Endodermal cell (in vitro differentiated cells): Measurements from ENCODE around the gene MTHFSD. TPM values are rescaled to one million over a fixed set of nuclear protein-coding genes. Genes with fewer than 3 reads are reported as not detected.

Experiments
- DNase-seq: peaks from one replicate; pipeline ENCODE4 v3.0.0-alpha.2; 2017
- H3K27ac ChIP-seq: 2 replicates; pipeline ENCODE4 v1.5.1; 2013; ENCODE audit warnings: mild to moderate bottlenecking, low read depth, low read length, moderate library complexity
- H3K27me3 ChIP-seq: 2 replicates; pipeline ENCODE4 v1.6.1; 2013; ENCODE audit warnings: mild to moderate bottlenecking, low read length, moderate library complexity; ENCODE audit not compliant: insufficient read depth, control insufficient read depth, poor library complexity, severe bottlenecking
- H3K36me3 ChIP-seq: 2 replicates; pipeline ENCODE4 v1.7.0; 2013; ENCODE audit warnings: mild to moderate bottlenecking, low read length, moderate library complexity; ENCODE audit not compliant: control insufficient read depth, insufficient read depth
- H3K4me1 ChIP-seq: one replicate; pipeline ENCODE4 v1.7.0; 2013; ENCODE audit warnings: low read length; ENCODE audit not compliant: control insufficient read depth, insufficient read depth
- H3K4me3 ChIP-seq: 2 replicates; pipeline ENCODE4 v1.5.1; 2013; ENCODE audit warnings: mild to moderate bottlenecking, low read length, moderate library complexity
- H3K9ac ChIP-seq: 2 replicates; pipeline ENCODE4 v1.6.1; 2013; ENCODE audit warnings: mild to moderate bottlenecking, low read length, moderate library complexity; ENCODE audit not compliant: poor library complexity, severe bottlenecking; ENCODE audit errors: extremely low read depth
- H3K9me3 ChIP-seq: 2 replicates; pipeline ENCODE4 v1.6.1; 2013; ENCODE audit warnings: mild to moderate bottlenecking, low read length, moderate library complexity; ENCODE audit not compliant: control insufficient read depth
- H3K27ac Mint-ChIP-seq: 2 replicates; pipeline ENCODE4 v1.8.0; 2020; ENCODE audit warnings: mixed read lengths
- H3K27me3 Mint-ChIP-seq: 2 replicates; pipeline ENCODE4 v1.8.0; 2021; ENCODE audit warnings: mild to moderate bottlenecking, mixed read lengths; ENCODE audit not compliant: insufficient read depth
- H3K36me3 Mint-ChIP-seq: 2 replicates; pipeline ENCODE4 v1.8.0; 2020; ENCODE audit warnings: low read depth, mixed read lengths
- H3K4me1 Mint-ChIP-seq: 2 replicates; pipeline ENCODE4 v1.8.0; 2020; ENCODE audit warnings: mixed read lengths
- H3K4me3 Mint-ChIP-seq: 2 replicates; pipeline ENCODE4 v1.8.0; 2020; ENCODE audit warnings: mild to moderate bottlenecking, moderate library complexity, mixed read lengths
- H3K9me3 Mint-ChIP-seq: 2 replicates; pipeline ENCODE4 v1.8.0; 2020; ENCODE audit warnings: mild to moderate bottlenecking, mixed read lengths
- WGBS, 2 experiments: methylation state at CpG; one replicate each; pipeline versions ENCODE4 v1.1.5 to v1.1.7; 2013; ENCODE audit warnings: missing lambda C conversion rate in 2 of 2, mixed read lengths in 1 of 2; ENCODE audit not compliant: insufficient coverage in 1 of 2, insufficient read length in 1 of 2; 5-methylcytosine and 5-hydroxymethylcytosine counted together
- total RNA-seq, 2 donors: library from RNA; stranded (reverse); fragmentation: NEBNext Ultra II Directional in 1 of 2; extraction: Animal tissue kit (Norgen Biotek cat#: 25700) in 1 of 2; gene quantifications; 2 replicates in 1 of 2; 3 replicates in 1 of 2; pipeline ENCODE4 v1.2.1, GENCODE V29; 2021
- TF ChIP-seq, protein P1 (sequence below): fragments of 200-600 bp; sonication (generic); conservative IDR thresholded peaks from 2 replicates; pipeline ENCODE4 v1.5.0; 2021; ENCODE audit warnings: antibody characterized with exemption, mild to moderate bottlenecking

MTHFSD gene
- total RNA-seq, 2 donors from 2014 or later: 15.0 to 25.8 TPM

DNA sequence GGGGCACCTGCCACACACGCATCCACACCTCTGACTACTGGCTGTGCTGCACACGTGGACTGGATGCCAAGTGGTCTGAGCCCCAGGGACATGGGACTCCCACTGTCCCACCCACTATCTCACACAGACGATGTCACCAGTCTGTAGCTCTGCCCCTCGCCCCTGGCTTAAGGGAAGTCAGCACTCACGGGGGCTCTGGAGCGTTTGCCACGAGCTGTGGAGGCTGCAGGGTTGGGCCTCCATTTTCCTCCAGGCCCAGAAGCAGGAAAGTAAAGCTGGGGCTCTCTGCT lies 22.6 kb downstream of the MTHFSD start:
- H3K27me3 Mint-ChIP-seq: no peaks in the 10 kb centered on the region
- Histone ChIP-seq H3K9me3 (no peaks in the 10 kb centered on the region), H3K27ac (no peak overlapping the region), H3K4me1 (no peaks in the 10 kb centered on the region), H3K9ac (no peak overlapping the region), H3K36me3 (peaks cover 3% of the 10 kb centered on the region), H3K27me3 (no peaks in the 10 kb centered on the region), H3K4me3 (no peak overlapping the region)
- peaks cover 1% of the 10 kb centered on the region for H3K36me3 Mint-ChIP-seq
- no peaks in the 10 kb centered on the region for H3K9me3 Mint-ChIP-seq
- WGBS, 2 experiments: 95 to 100% methylated on average over 2 to 7 of the region's 7 CpGs
- H3K4me1 Mint-ChIP-seq: no peaks in the 10 kb centered on the region
- TF ChIP-seq, protein P1, sequence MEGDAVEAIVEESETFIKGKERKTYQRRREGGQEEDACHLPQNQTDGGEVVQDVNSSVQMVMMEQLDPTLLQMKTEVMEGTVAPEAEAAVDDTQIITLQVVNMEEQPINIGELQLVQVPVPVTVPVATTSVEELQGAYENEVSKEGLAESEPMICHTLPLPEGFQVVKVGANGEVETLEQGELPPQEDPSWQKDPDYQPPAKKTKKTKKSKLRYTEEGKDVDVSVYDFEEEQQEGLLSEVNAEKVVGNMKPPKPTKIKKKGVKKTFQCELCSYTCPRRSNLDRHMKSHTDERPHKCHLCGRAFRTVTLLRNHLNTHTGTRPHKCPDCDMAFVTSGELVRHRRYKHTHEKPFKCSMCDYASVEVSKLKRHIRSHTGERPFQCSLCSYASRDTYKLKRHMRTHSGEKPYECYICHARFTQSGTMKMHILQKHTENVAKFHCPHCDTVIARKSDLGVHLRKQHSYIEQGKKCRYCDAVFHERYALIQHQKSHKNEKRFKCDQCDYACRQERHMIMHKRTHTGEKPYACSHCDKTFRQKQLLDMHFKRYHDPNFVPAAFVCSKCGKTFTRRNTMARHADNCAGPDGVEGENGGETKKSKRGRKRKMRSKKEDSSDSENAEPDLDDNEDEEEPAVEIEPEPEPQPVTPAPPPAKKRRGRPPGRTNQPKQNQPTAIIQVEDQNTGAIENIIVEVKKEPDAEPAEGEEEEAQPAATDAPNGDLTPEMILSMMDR: no peak
- H3K4me3 Mint-ChIP-seq: no peak overlapping the region
- no peak overlapping the region for H3K27ac Mint-ChIP-seq
- no peak for DNase-seq

DNA sequence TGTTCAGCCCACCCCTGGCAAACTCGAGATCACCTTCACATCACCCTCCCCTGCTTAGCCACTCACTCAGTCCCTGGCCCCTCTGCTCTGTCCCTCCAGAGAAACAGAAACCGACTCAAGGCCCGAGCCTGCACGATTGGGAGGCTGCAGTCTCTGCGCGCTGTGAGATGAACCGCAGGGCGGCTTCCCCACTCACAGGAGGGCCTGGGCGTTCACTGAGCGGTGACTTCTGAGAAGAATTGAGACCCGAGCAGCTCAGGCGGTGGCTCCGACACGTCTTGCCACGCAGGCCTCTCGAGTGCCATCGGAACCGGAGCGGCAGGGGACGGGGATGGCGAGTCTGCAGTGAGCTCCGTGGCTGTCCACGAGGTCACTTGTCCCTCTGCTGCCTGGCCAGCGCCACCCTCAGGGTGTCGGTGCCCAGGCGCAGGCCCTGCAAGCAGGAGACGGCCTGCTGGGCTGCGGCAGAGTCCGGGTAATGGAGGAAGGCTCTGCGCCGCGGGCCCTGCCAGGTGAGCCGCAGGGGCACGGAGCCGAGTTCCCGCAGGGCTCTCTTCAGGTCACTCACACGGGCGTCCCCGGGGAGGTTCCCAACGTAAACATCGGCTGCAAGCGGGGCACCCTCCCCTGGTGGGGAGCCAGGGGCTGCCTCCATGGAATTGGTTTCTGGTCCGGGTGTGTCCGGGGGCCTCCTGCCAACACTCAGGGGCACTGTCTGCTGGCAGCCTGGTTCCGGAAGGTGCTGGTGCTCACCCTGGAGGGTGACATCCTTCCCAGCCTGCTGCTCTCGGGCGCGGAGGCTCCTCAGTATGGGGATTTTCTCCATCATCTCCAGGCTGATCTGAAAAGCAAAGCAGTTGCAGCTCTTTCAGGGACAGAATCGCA lies 23.2 kb downstream of the MTHFSD start:
- TF ChIP-seq, protein P1: no peak
- Histone ChIP-seq H3K27me3 (no peaks in the 10 kb centered on the region), H3K9ac (no peak overlapping the region), H3K36me3 (no peaks in the 10 kb centered on the region), H3K4me3 (no peak overlapping the region), H3K27ac (no peak overlapping the region), H3K4me1 (no peaks in the 10 kb centered on the region), H3K9me3 (no peaks in the 10 kb centered on the region)
- peak; percentile 32 for DNase-seq
- H3K27ac Mint-ChIP-seq: no peak overlapping the region
- no peaks in the 10 kb centered on the region for H3K27me3 Mint-ChIP-seq
- 92 to 97% methylated on average over 36 to 49 of the region's 49 CpGs for WGBS, 2 experiments
- H3K9me3 Mint-ChIP-seq: no peaks in the 10 kb centered on the region
- H3K4me1 Mint-ChIP-seq: no peaks in the 10 kb centered on the region
- no peak overlapping the region for H3K4me3 Mint-ChIP-seq
- H3K36me3 Mint-ChIP-seq: peaks cover 1% of the 10 kb centered on the region

DNA sequence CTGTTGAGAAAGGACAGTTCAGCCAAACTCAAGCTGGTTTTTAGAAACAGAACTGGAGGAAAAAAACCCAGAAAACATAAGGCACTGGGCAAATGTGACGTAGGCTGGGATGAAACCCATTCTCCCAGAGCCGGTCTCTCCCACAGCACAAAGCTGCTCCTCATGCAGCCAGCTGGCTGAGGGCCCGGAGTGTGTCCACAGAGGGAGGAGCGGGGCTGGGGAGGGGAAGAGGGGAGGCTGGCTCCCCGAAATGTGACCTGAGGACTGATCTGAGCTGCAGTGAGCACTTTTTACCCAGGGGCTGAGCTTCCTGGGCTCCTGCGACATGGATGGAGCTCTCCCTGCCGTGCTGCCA lies 23.9 kb downstream of the MTHFSD start:
- no peak overlapping the region for H3K4me3 ChIP-seq
- no peak overlapping the region for H3K27ac ChIP-seq
- peak; percentile 42 for DNase-seq
- 92 to 100% methylated on average over 5 to 7 of the region's 7 CpGs for WGBS, 2 experiments
- H3K4me1 Mint-ChIP-seq: no peaks in the 10 kb centered on the region
- TF ChIP-seq, protein P1: no peak
- no peak overlapping the region for H3K27ac Mint-ChIP-seq
- peaks cover 1% of the 10 kb centered on the region for H3K36me3 Mint-ChIP-seq
- no peaks in the 10 kb centered on the region for H3K9me3 ChIP-seq
- H3K27me3 ChIP-seq: no peaks in the 10 kb centered on the region
- H3K4me3 Mint-ChIP-seq: no peak overlapping the region
- H3K4me1 ChIP-seq: no peaks in the 10 kb centered on the region
- no peak overlapping the region for H3K9ac ChIP-seq
- H3K36me3 ChIP-seq: no peaks in the 10 kb centered on the region
- no peaks in the 10 kb centered on the region for H3K27me3 Mint-ChIP-seq
- no peaks in the 10 kb centered on the region for H3K9me3 Mint-ChIP-seq
